WERI-Rb-1 (cell line): Measurements from ENCODE around the gene TNFRSF14.

Experiments
- DNase-seq: peaks from one replicate; pipeline ENCODE4 v3.0.0-alpha.2; 2020
- H3K27ac ChIP-seq: fragments of 250-450 bp; sonication (Bioruptor Pico); 2 replicates; pipeline ENCODE4 v1.5.1; 2020; ENCODE audit warnings: mild to moderate bottlenecking, moderate library complexity
- H3K27me3 ChIP-seq: fragments of 250-450 bp; sonication (Bioruptor Pico); 2 replicates; pipeline ENCODE4 v1.5.1; 2021; ENCODE audit warnings: mild to moderate bottlenecking, low read depth, moderate library complexity; ENCODE audit not compliant: insufficient read depth, severe bottlenecking
- H3K36me3 ChIP-seq: fragments of 250-450 bp; sonication (Bioruptor Pico); 2 replicates; pipeline ENCODE4 v1.5.1; 2020; ENCODE audit warnings: mild to moderate bottlenecking, moderate library complexity
- H3K4me3 ChIP-seq: 2 replicates; pipeline ENCODE4 v1.5.1; 2011; ENCODE audit warnings: low read depth, mild to moderate bottlenecking, control low read depth, low read length
- H3K9me3 ChIP-seq: fragments of 250-450 bp; sonication (Bioruptor Pico); 2 replicates; pipeline ENCODE4 v1.5.1; 2021; ENCODE audit warnings: mild to moderate bottlenecking, moderate library complexity; ENCODE audit not compliant: severe bottlenecking
- TF ChIP-seq, protein P1 (sequence below): IDR thresholded peaks from 2 replicates; pipeline ENCODE4 v1.5.1; 2011; ENCODE audit warnings: low read depth, mild to moderate bottlenecking, control low read depth, inconsistent platforms, low read length

Gene TNFRSF14

DNA sequence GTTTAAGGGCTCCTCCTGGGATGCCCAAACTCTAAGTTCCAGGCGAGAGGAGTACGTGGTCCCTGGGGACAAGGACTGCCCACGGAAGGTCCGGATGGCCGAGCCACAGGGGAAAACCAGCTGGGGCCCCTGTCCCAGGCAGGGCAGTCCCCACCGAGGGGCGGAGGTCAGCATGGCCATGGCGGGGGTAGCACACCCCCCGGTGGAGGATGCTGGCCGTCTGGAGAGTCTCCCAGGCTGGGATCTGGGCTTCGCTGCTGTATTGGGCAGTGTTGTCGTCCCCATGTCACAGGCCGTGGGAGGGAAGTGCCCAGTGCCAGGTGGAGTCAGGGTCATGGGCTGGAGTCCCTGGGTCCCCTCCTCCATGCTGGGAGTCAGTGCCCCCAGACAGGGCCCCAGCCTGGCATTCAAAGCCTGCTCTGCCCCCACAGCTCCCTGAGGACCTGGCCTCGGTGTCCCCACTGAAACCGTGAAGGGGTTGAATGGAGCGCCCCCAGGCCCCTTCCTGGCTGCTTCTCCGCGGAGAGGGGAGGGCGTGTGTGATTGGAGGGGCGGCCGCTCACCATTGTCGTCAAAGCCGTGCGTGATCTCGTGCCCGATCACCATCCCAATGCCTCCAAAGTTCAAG is 37.2 kb downstream of the TNFRSF14 start:
- H3K27me3 ChIP-seq, result peaks cover 51% of the 10 kb centered on the region
- H3K27ac ChIP-seq, result no peak overlapping the region
- TF ChIP-seq, protein P1, sequence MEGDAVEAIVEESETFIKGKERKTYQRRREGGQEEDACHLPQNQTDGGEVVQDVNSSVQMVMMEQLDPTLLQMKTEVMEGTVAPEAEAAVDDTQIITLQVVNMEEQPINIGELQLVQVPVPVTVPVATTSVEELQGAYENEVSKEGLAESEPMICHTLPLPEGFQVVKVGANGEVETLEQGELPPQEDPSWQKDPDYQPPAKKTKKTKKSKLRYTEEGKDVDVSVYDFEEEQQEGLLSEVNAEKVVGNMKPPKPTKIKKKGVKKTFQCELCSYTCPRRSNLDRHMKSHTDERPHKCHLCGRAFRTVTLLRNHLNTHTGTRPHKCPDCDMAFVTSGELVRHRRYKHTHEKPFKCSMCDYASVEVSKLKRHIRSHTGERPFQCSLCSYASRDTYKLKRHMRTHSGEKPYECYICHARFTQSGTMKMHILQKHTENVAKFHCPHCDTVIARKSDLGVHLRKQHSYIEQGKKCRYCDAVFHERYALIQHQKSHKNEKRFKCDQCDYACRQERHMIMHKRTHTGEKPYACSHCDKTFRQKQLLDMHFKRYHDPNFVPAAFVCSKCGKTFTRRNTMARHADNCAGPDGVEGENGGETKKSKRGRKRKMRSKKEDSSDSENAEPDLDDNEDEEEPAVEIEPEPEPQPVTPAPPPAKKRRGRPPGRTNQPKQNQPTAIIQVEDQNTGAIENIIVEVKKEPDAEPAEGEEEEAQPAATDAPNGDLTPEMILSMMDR, result no peak
- DNase-seq, result no peak
- H3K9me3 ChIP-seq, result peaks cover 7% of the 10 kb centered on the region
- H3K36me3 ChIP-seq, result no peaks in the 10 kb centered on the region
- H3K4me3 ChIP-seq, result no peak overlapping the region

DNA sequence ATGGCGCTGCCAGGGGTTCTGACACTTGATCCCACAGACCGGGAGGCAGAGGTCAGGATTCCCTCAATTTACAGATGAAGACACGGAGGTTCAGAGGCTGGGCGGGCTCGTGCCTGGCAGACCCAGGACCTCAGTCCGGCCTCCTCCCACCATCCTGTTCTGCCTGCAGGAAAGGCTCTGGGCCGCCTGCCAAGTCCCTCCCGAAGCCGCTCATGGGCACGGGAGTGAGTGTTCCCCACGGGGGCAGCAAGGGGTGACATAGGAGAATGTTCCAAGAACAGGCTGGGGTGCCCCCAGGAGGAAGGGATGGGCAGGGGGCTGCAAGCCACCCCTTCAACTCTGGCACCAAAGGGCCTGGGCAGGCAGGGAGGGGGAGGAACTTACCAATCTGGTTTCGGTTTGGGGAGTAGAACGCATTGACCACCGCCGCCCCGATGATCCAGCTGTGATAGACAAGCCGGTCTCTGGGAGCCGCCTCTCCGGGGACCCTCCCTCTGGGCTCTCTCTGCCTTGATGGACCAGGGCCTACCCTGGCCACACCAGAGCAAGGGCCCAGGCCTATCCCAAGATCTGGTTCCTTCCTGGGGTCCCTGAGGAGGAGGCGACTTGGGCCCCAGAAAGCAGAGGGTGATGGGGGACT is 38.0 kb downstream of the TNFRSF14 start:
- Histone ChIP-seq H3K9me3 (peaks cover 11% of the 10 kb centered on the region), H3K36me3 (no peaks in the 10 kb centered on the region), H3K27me3 (peaks cover 58% of the 10 kb centered on the region), H3K27ac (no peak overlapping the region), H3K4me3 (no peak overlapping the region)
- TF ChIP-seq, protein P1, result no peak
- DNase-seq, result no peak

DNA sequence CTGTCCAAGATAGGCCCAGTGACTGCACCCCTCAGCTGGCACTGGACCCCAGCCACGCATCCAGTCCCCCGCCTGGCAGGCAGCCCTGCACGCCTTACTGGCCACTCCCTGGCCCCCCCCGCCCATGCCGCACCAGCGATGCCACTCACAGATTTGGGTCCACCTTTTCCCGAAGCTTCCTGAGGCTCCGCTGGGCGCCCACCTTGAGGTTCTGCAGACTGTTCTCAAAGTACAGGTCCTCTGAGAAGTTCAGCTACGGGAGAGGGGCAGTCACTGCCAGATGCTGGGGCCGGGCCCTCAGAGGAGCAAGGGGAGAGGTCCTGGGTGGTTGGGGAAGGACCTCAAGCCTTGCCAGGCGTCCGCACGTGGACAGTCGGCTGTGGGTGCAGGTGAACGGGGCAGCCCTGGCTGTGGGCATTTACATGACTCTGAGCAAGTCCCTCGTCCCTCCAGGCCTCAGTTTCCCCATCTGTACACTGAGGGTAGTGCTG is 38.5 kb downstream of the TNFRSF14 start:
- Histone ChIP-seq H3K36me3 (no peaks in the 10 kb centered on the region), H3K27ac (no peak overlapping the region), H3K4me3 (no peak overlapping the region), H3K27me3 (peaks cover 63% of the 10 kb centered on the region), H3K9me3 (peaks cover 11% of the 10 kb centered on the region)
- TF ChIP-seq, protein P1, result no peak
- no peak for DNase-seq

DNA sequence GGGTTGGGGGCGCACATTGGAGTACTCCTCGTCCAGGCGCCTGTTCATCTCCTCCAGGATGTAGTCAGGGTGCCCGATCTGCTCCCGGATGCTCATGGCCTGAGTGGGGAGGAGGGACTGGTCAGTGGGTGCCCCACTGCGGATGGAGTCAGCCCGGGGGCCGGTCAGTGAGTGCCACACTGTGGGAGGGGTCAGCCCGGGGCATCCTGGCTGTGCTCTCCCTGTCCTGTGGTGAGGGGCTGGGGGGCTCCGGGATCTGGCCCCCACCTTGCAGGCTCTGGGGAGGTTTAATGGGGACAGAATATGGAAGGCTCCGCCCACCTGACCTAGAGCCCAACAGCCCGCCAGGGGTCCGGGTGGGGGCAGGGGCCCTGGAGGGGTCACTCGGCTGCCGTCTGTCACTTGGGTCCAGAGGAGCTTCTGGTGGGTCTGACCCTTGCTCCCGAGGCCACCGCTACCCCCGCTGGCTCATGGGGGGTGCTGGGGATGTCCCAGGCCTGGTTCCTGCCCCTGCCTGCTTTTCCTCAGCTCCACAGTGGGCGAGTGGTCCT is 39.2 kb downstream of the TNFRSF14 start:
- Histone ChIP-seq H3K9me3 (peaks cover 11% of the 10 kb centered on the region), H3K4me3 (no peak overlapping the region), H3K27me3 (peaks cover 69% of the 10 kb centered on the region), H3K36me3 (no peaks in the 10 kb centered on the region), H3K27ac (no peak overlapping the region)
- no peak for DNase-seq
- TF ChIP-seq, protein P1, result no peak

DNA sequence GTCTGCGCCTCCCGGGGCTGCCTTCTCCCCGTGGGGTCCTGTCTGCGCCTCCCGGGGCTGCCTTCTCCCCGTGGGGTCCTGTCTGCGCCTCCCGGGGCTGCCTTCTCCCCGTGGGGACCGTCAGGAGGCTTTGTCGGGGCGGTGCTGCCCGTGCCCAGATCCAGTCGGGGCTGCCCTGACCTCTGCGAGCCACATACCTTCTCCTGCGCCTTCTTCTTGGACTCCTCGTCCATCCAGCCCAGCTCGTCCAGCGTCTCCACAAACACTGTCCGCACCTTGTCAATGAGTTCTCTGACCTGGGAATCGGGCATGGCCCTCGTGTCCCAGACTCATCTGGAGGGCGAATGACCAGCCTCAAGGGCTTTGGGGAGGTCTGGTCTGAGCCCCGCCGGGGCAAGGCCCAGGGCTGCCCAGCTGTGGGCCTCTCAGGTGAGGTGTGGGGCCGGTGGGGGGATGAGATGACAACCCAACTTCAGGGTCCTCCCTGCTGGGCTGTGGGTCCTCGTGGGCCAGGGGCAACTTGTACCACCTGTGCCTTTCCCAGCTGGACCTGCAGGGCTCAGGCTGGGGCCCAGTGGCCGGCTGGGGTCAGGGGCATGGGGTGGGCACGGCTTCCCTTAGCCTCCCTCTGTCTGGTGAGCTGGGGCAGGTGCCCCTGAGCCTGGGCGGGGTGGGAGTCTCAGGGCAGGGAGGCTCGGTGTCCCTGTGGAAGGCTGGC is 39.8 kb downstream of the TNFRSF14 start:
- Histone ChIP-seq H3K9me3 (peaks cover 15% of the 10 kb centered on the region), H3K27me3 (peaks cover 73% of the 10 kb centered on the region), H3K4me3 (no peak overlapping the region), H3K36me3 (no peaks in the 10 kb centered on the region), H3K27ac (no peak overlapping the region)
- DNase-seq, result no peak
- TF ChIP-seq, protein P1, result no peak
